Fibroblast of villous mesenchyme (primary cell): Measurements from ENCODE around the gene MFGE8. TPM values are rescaled to one million over a fixed set of nuclear protein-coding genes. Genes with fewer than 3 reads are reported as not detected.

ENCODE experiments used
- DNase-seq: peaks from one replicate; pipeline ENCODE4 v3.0.0-alpha.2; 2010; ENCODE audit warnings: low read depth
- H3K4me3 ChIP-seq: 2 replicates; pipeline ENCODE4 v1.5.1; 2011; ENCODE audit warnings: low read depth, mild to moderate bottlenecking, low read length
- CTCF ChIP-seq: IDR thresholded peaks from 2 replicates; pipeline ENCODE4 v1.5.1; 2012; ENCODE audit warnings: low read depth, mild to moderate bottlenecking, low read length; ENCODE audit not compliant: insufficient read depth
- total RNA-seq: library from RNA; depleted of rRNA; stranded (reverse); fragments of >200 nt; gene quantifications from 2 replicates; pipeline ENCODE4 v1.2.3, GENCODE V29; 2012

Gene MFGE8
- total RNA-seq, 1 donor, result 158 TPM

- H3K4me3 ChIP-seq, result no peak overlapping the region
- no peak for TF ChIP-seq CTCF
- DNase-seq, result no peak
These were observed 6.1 kb downstream of the MFGE8 start for GRCh38 chr15:88907111-88907510.

GRCh38 chr15:88906551-88906950 is 6.6 kb downstream of the MFGE8 start:
- DNase-seq, result no peak
- H3K4me3 ChIP-seq, result no peak overlapping the region
- TF ChIP-seq CTCF, result no peak

GRCh38 chr15:88906130-88906529 is 7.0 kb downstream of the MFGE8 start:
- DNase-seq, result no peak
- H3K4me3 ChIP-seq, result no peak overlapping the region
- no peak for TF ChIP-seq CTCF

GRCh38 chr15:88905576-88905975 is 7.6 kb downstream of the MFGE8 start:
- no peak overlapping the region for H3K4me3 ChIP-seq
- no peak for DNase-seq
- no peak for TF ChIP-seq CTCF

GRCh38 chr15:88904624-88905327 is 8.4 kb downstream of the MFGE8 start:
- no peak overlapping the region for H3K4me3 ChIP-seq
- peak; percentile 99 for TF ChIP-seq CTCF
- DNase-seq, result peak; percentile 81

- H3K4me3 ChIP-seq, result no peak overlapping the region
- DNase-seq, result no peak
- TF ChIP-seq CTCF, result no peak
These were observed 8.9 kb downstream of the MFGE8 start for GRCh38 chr15:88904257-88904623.

- no peak for TF ChIP-seq CTCF
- no peak overlapping the region for H3K4me3 ChIP-seq
- DNase-seq, result no peak
These were observed 10.3 kb downstream of the MFGE8 start for GRCh38 chr15:88902846-88903245.
